K562 (cell line): ENCODE measurements around the gene AARS1. TPM values are rescaled to one million over a fixed set of nuclear protein-coding genes. Genes with fewer than 3 reads are reported as not detected.

Experiments
- C11orf30 ChIP-seq: fragments of 450-650 bp; IDR thresholded peaks from 2 replicates; pipeline ENCODE4 v1.6.1; 2016; ENCODE audit warnings: low read depth, mild to moderate bottlenecking
- CBX1 ChIP-seq: sonication (generic); IDR thresholded peaks from 2 replicates; pipeline ENCODE4 v1.6.1; 2016; ENCODE audit warnings: antibody characterized with exemption, low read depth, mild to moderate bottlenecking
- CXXC5 ChIP-seq: fragments of 250-450 bp; sonication (Bioruptor Pico); IDR thresholded peaks from 2 replicates; pipeline ENCODE4 v1.8.0; 2022; ENCODE audit warnings: inconsistent platforms, mild to moderate bottlenecking, moderate library complexity
- EGR1 ChIP-seq: fragments of 450-650 bp; conservative IDR thresholded peaks from 2 replicates; pipeline ENCODE4 v1.6.1; 2017; ENCODE audit warnings: mild to moderate bottlenecking
- ELF1 ChIP-seq: fragments of 200-800 bp; sonication (Bioruptor generic); IDR thresholded peaks from 2 replicates; pipeline ENCODE4 v1.6.1; 2016; ENCODE audit warnings: missing genetic modification characterization, missing compliant biosample characterization
- GTF2F1 ChIP-seq: IDR thresholded peaks from 2 replicates; pipeline ENCODE4 v1.6.1; 2011; ENCODE audit warnings: low read depth, low read length, improper control_type of control experiment
- HBP1 ChIP-seq: fragments of 450-650 bp; formaldehyde crosslinking; IDR thresholded peaks from 2 replicates; pipeline ENCODE4 v1.4.0; 2022; ENCODE audit warnings: missing genetic modification characterization
- HDAC1 ChIP-seq, 2 experiments: fragments of 450-650 bp; IDR thresholded peaks; 2 replicates each; pipeline ENCODE4 v1.6.1; 2016 to 2017; ENCODE audit warnings: inconsistent platforms in 1 of 2, mild to moderate bottlenecking in 1 of 2, moderate library complexity in 1 of 2
- HDAC8 ChIP-seq: fragments of 450-650 bp; IDR thresholded peaks from 2 replicates; pipeline ENCODE4 v1.6.1; 2016; ENCODE audit warnings: mild to moderate bottlenecking, missing genetic modification characterization, moderate library complexity, missing compliant biosample characterization
- RB1 ChIP-seq: fragments of 450-650 bp; IDR thresholded peaks from 2 replicates; pipeline ENCODE4 v1.6.1; 2017; ENCODE audit warnings: low read depth, mild to moderate bottlenecking
- SIN3B ChIP-seq: fragments of 450-650 bp; IDR thresholded peaks from 2 replicates; pipeline ENCODE4 v1.6.1; 2017; ENCODE audit warnings: low read depth, mild to moderate bottlenecking, moderate library complexity
- SUPT5H ChIP-seq: fragments of 450-650 bp; IDR thresholded peaks from 2 replicates; pipeline ENCODE4 v1.6.1; 2016
- THAP7 ChIP-seq: fragments of 250-450 bp; sonication (Bioruptor Pico); IDR thresholded peaks from 2 replicates; pipeline ENCODE4 v1.5.0; 2021
- TRIM24 ChIP-seq, 2 experiments: fragments of 450-650 bp; IDR thresholded peaks; 2 replicates each; pipeline ENCODE4 v1.6.1; 2016
- YY1 ChIP-seq, 3 experiments: IDR thresholded peaks; 2 replicates each; pipeline ENCODE4 v1.6.1; 2011; ENCODE audit warnings: low read length in 2 of 3, mild to moderate bottlenecking in 2 of 3, moderate library complexity in 2 of 3, borderline replicate concordance in 1 of 3, control low read depth in 1 of 3, low read depth in 1 of 3; ENCODE audit not compliant: insufficient read depth in 3 of 3, insufficient replicate concordance in 2 of 3, control insufficient read depth in 1 of 3, insufficient read length in 1 of 3; ENCODE audit errors: extremely low read depth in 1 of 3
- ZFX ChIP-seq: sonication (generic); formaldehyde crosslinking; IDR thresholded peaks from 2 replicates; pipeline ENCODE4 v1.8.0; 2022; ENCODE audit warnings: mild to moderate bottlenecking, missing genetic modification reagents, moderate library complexity
- ZNF592 ChIP-seq: fragments of 450-650 bp; IDR thresholded peaks from 2 replicates; pipeline ENCODE4 v1.6.1; 2017; ENCODE audit warnings: antibody characterized with exemption, mild to moderate bottlenecking
- ZNF780A ChIP-seq: fragments of 250-450 bp; sonication (Bioruptor Pico); IDR thresholded peaks from 2 replicates; pipeline ENCODE4 v1.5.0; 2021; ENCODE audit warnings: mild to moderate bottlenecking
- polyA plus RNA-seq, 8 experiments: library from polyadenylated mRNA; depleted of rRNA in 4 of 8; stranded (reverse) in 5 of 8; unstranded in 3 of 8; fragments of >200 nt; fragmentation: Nextera tagmentation in 2 of 8; fragmentation: Illumina TruSeq in 1 of 8; extraction: Ambion mirVana in 2 of 8; extraction: Trizol in 1 of 8; gene quantifications; 2 replicates each; pipeline versions ENCODE4 v1.2.1 to v1.2.3, GENCODE V29; 2011 to 2014; ENCODE audit warnings: inconsistent platforms in 1 of 8, missing spikeins in 1 of 8
- total RNA-seq, 7 experiments: library from RNA; depleted of rRNA in 6 of 7; stranded (reverse); fragments of >200 nt in 6 of 7; fragmentation: Illumina TruSeq in 2 of 7; extraction: Trizol in 2 of 7; gene quantifications; 2 replicates each; pipeline versions ENCODE4 v1.2.1 to v1.2.3, GENCODE V29; 2011 to 2021; ENCODE audit warnings: low replicate concordance in 1 of 7

The AARS1 gene
- total and polyA plus RNA-seq, 9 of the 15 experiments (the other 6 are each of a cell fraction or from before 2014, with no cell fraction given): 50.1 to 235 (median 174) TPM

GRCh38 chr16:70298988-70299938, 10.0 kb upstream of the AARS1 start, which contains the start of gene DDX19B (continued):
- TF ChIP-seq C11orf30 (peak; percentile 72), HDAC8 (no peak), HBP1 (no peak), GTF2F1 (0 out of 2 replicates have a peak, but pooled peaks have one; percentile 62), CBX1 (peak; percentile 61; the same call in 1 of the 2 replicates), ZNF592 (peak; percentile 79), TRIM24 (IDR thresholded peaks at IDR 0.05) (peak in 1 of 2 experiments; percentile 41; a peak in 1 of 4 replicates), YY1 (IDR thresholded peaks at IDR 0.05; ENCODE audit: borderline replicate concordance in 1 of 3, control insufficient read depth in 1 of 3, extremely low read depth in 1 of 3, insufficient read depth in 3 of 3, insufficient read length in 1 of 3, insufficient replicate concordance in 2 of 3, low read depth in 1 of 3, low read length in 2 of 3) (peak in 1 of 3 experiments; percentile 19), SUPT5H (peak; percentile 81), SIN3B (0 out of 2 replicates have a peak, but pooled peaks have one; percentile 53), CXXC5 (CRISPR knock-in tag) (peak; percentile 40; the same call in 1 of the 2 replicates), THAP7 (CRISPR knock-in tag) (no peak), HDAC1 (IDR thresholded peaks at IDR 0.05) (peak in 1 of 2 experiments; percentile 68; a peak in 2 of 4 replicates), EGR1 (0 out of 2 replicates have a peak, but pooled peaks have one; percentile 27), RB1 (peak; percentile 11; the same call in 1 of the 2 replicates), ZNF780A (CRISPR knock-in tag) (no peak), ELF1 (tag) (peak; percentile 72), ZFX (CRISPR knock-in tag) (peak; percentile 74)
